ENCODE data around the gene THBS2. TPM values are rescaled to one million over a fixed set of nuclear protein-coding genes. Genes with fewer than 3 reads are reported as not detected.

THBS2 gene
- total and polyA plus RNA-seq, 2 donors (not counting 1 experiment from before 2014, with no cell fraction given): 86.5 to 269 TPM

DNA sequence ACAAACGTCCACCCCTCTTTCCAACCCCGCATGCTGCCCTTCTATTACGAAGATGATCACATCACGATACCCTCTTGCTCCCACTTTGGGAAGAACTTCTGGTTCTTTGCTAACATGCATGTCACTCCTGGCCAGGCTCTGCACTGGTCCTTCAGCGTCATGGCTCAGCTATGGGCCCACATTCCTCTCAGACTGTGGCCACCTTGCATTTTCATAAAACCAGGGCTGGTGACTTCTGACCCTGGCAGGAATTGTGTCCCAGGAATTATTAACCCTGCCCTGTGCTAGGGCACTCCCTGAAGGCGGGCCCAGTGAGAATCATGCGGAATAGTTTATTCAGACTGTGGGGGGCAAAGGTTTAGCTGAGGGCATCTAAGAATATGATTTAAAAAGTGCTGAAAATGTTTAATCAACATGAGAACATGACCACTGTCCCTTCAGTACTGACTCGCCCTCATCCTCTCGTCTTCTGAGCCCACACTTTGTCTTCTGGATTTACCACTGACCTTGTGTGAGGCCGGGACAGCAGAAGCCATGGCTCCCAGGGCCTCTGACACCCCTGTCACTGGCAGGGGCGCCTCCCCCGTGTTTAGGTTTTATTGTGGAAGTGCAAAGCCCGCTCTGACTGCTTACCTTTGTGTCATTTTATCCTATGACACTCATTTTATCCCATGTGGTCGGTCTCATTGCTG lies 38.1 kb upstream of the THBS2 start:
- Histone ChIP-seq H2AFZ (ENCODE audit: low read length) (no peak overlapping the region), H3K79me2 (ENCODE audit: control insufficient read depth, insufficient read depth, low read length) (no peaks in the 10 kb centered on the region), H3K27me3 (ENCODE audit: control insufficient read depth, insufficient read depth, low read length) (no peaks in the 10 kb centered on the region), H3K9me3 (ENCODE audit: control insufficient read depth, insufficient read depth, low read depth, low read length) (no peaks in the 10 kb centered on the region), H3K27ac (ENCODE audit: insufficient read depth, low read length) (peak overlapping the region; percentile 32), H3K36me3 (ENCODE audit: control insufficient read depth, insufficient read depth, low read length) (no peaks in the 10 kb centered on the region), H4K20me1 (ENCODE audit: control insufficient read depth, extremely low read depth, insufficient read depth, low read length) (no peaks in the 10 kb centered on the region), H3K4me2 (ENCODE audit: extremely low read depth, insufficient read depth, low read length) (no peak overlapping the region), H3K4me3 (replicated peaks in 1 of 4; ENCODE audit: control extremely low read depth in 1 of 4, insufficient read depth in 1 of 4, low read depth in 3 of 4, low read length in 4 of 4) (no peak overlapping the region), H3K4me1 (ENCODE audit: control insufficient read depth, extremely low read depth, insufficient read depth, low read length) (peaks cover 7% of the 10 kb centered on the region), H3K9ac (ENCODE audit: insufficient read depth, low read length) (no peak overlapping the region)
- no peak for TF ChIP-seq EZH2 (IDR thresholded peaks at IDR 0.05; ENCODE audit: low read length, missing control alignments)
- TF ChIP-seq, protein P1, sequence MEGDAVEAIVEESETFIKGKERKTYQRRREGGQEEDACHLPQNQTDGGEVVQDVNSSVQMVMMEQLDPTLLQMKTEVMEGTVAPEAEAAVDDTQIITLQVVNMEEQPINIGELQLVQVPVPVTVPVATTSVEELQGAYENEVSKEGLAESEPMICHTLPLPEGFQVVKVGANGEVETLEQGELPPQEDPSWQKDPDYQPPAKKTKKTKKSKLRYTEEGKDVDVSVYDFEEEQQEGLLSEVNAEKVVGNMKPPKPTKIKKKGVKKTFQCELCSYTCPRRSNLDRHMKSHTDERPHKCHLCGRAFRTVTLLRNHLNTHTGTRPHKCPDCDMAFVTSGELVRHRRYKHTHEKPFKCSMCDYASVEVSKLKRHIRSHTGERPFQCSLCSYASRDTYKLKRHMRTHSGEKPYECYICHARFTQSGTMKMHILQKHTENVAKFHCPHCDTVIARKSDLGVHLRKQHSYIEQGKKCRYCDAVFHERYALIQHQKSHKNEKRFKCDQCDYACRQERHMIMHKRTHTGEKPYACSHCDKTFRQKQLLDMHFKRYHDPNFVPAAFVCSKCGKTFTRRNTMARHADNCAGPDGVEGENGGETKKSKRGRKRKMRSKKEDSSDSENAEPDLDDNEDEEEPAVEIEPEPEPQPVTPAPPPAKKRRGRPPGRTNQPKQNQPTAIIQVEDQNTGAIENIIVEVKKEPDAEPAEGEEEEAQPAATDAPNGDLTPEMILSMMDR (conservative IDR thresholded peaks at IDR 0.05 in 1 of 2, IDR thresholded peaks at IDR 0.05 in 1 of 2; ENCODE audit: low read depth in 1 of 2, low read length in 2 of 2): no peak
- peak in 1 of 2 donors; percentile 34 for DNase-seq (ENCODE audit: low read depth in 2 of 2)

DNA sequence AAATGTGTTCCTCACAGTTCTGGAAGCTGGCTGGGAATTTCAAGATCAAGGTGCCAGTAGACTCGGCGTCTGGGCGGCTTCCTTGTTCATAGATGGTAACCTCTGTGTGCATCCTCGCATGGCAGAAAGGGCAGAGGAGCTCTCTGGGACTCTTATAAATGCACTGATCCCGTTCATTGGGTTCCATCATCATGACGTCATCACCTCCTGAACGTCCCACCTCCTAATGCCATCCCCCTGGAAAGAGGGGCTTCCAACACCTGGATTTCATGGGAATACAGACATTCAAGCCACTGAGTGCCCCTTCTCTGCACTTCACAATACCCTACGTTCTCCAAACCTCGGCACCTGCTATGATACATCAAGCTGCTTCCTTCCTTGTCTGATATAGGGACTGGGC lies 37.5 kb upstream of the THBS2 start:
- H3K4me2 ChIP-seq (ENCODE audit: extremely low read depth, insufficient read depth, low read length): no peak overlapping the region
- H3K27ac ChIP-seq (ENCODE audit: insufficient read depth, low read length): no peak overlapping the region
- no peaks in the 10 kb centered on the region for H3K27me3 ChIP-seq (ENCODE audit: control insufficient read depth, insufficient read depth, low read length)
- no peak overlapping the region for H3K9ac ChIP-seq (ENCODE audit: insufficient read depth, low read length)
- H2AFZ ChIP-seq (ENCODE audit: low read length): no peak overlapping the region
- no peaks in the 10 kb centered on the region for H3K36me3 ChIP-seq (ENCODE audit: control insufficient read depth, insufficient read depth, low read length)
- no peak for DNase-seq (ENCODE audit: low read depth in 2 of 2)
- H3K9me3 ChIP-seq (ENCODE audit: control insufficient read depth, insufficient read depth, low read depth, low read length): no peaks in the 10 kb centered on the region
- H3K4me1 ChIP-seq (ENCODE audit: control insufficient read depth, extremely low read depth, insufficient read depth, low read length): peaks cover 7% of the 10 kb centered on the region
- no peaks in the 10 kb centered on the region for H3K79me2 ChIP-seq (ENCODE audit: control insufficient read depth, insufficient read depth, low read length)
- TF ChIP-seq, protein P1 (conservative IDR thresholded peaks at IDR 0.05 in 1 of 2, IDR thresholded peaks at IDR 0.05 in 1 of 2; ENCODE audit: low read depth in 1 of 2, low read length in 2 of 2): no peak
- TF ChIP-seq EZH2 (IDR thresholded peaks at IDR 0.05; ENCODE audit: low read length, missing control alignments): no peak
- no peaks in the 10 kb centered on the region for H4K20me1 ChIP-seq (ENCODE audit: control insufficient read depth, extremely low read depth, insufficient read depth, low read length)
- H3K4me3 ChIP-seq (replicated peaks in 1 of 4; ENCODE audit: control extremely low read depth in 1 of 4, insufficient read depth in 1 of 4, low read depth in 3 of 4, low read length in 4 of 4): no peak overlapping the region

- peak; percentile 41 to 97 for DNase-seq (ENCODE audit: low read depth in 2 of 2)
- Histone ChIP-seq H3K9me3 (ENCODE audit: control insufficient read depth, insufficient read depth, low read depth, low read length) (no peaks in the 10 kb centered on the region), H3K4me3 (replicated peaks in 1 of 4; ENCODE audit: control extremely low read depth in 1 of 4, insufficient read depth in 1 of 4, low read depth in 3 of 4, low read length in 4 of 4) (no peak overlapping the region), H3K4me2 (ENCODE audit: extremely low read depth, insufficient read depth, low read length) (no peak overlapping the region), H4K20me1 (ENCODE audit: control insufficient read depth, extremely low read depth, insufficient read depth, low read length) (no peaks in the 10 kb centered on the region), H3K79me2 (ENCODE audit: control insufficient read depth, insufficient read depth, low read length) (no peaks in the 10 kb centered on the region), H3K27me3 (ENCODE audit: control insufficient read depth, insufficient read depth, low read length) (no peaks in the 10 kb centered on the region), H3K4me1 (ENCODE audit: control insufficient read depth, extremely low read depth, insufficient read depth, low read length) (peaks cover 7% of the 10 kb centered on the region), H3K27ac (ENCODE audit: insufficient read depth, low read length) (no peak overlapping the region), H3K9ac (ENCODE audit: insufficient read depth, low read length) (no peak overlapping the region), H3K36me3 (ENCODE audit: control insufficient read depth, insufficient read depth, low read length) (no peaks in the 10 kb centered on the region), H2AFZ (ENCODE audit: low read length) (no peak overlapping the region)
- TF ChIP-seq, protein P1 (conservative IDR thresholded peaks at IDR 0.05 in 1 of 2, IDR thresholded peaks at IDR 0.05 in 1 of 2; ENCODE audit: low read depth in 1 of 2, low read length in 2 of 2): no peak
- TF ChIP-seq EZH2 (IDR thresholded peaks at IDR 0.05; ENCODE audit: low read length, missing control alignments): no peak
Observed at GRCh38 chr6:169289619-169290339, 36.1 kb upstream of the THBS2 start.

Data from fibroblast of lung (primary cell).